NK-92 (cell line): ENCODE measurements around the gene DOP1A.
"Not testable (repeated sequence)": the region's sequence is repeated elsewhere in the genome, so short reads cannot be mapped to it uniquely, and the experiment has no call there.

Experiments
- DNase-seq: peaks from one replicate; lab custom pipeline; 2025; ENCODE audit not compliant: unreplicated experiment; lab: John Stamatoyannopoulos, UW

Gene DOP1A

DNA sequence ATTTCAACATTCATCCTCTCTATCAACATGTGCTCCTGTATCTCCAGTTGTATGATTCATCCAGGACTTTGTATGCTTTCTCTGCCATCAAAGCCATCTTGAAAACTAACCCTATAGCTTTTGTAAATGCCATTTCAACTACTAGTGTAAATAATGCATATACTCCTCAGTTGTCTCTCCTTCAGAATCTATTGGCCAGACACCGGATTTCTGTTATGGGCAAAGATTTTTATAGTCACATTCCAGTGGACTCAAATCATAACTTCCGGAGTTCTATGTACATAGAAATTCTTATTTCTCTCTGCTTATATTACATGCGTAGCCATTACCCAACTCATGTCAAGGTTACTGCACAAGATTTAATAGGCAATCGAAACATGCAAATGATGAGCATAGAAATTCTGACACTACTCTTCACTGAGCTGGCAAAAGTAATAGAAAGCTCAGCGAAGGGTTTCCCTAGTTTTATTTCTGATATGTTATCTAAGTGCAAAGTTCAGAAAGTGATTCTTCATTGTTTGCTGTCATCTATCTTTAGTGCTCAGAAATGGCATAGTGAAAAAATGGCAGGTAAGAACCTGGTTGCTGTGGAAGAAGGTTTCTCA lies 70.7 kb downstream of the DOP1A start:
- no peak for DNase-seq

DNA sequence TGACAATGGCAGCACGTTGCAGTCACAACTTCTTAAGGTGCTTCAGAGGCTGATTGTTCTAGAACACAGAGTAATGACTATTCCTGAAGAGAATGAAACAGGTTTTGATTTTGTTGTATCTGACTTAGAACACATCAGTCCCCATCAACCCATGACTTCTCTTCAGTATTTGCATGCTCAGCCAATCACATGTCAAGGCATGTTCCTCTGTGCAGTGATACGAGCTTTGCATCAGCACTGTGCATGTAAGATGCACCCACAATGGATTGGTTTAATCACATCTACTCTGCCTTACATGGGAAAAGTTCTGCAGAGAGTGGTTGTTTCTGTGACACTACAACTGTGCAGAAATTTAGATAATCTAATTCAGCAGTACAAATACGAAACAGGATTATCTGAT lies 71.3 kb downstream of the DOP1A start:
- no peak for DNase-seq

DNA sequence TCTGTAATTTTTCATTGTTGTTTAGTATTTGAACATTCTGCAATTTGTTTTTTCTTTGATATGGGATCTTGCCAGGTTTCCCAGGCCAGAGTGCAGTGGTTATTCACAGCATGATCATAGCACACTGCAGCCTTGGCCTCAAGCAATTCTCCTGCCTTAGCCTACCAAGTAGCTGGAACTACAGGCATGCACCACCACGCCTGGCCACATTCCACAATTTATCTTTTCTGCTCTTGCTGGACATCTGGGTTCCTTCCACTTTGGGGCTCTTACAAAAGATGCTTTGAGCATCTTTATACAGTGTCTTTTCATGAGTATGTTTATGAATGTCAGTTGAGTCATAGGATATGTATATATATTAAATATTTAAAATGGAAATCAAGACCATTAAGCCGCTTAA lies 83.6 kb downstream of the DOP1A start:
- no peak for DNase-seq

DNA sequence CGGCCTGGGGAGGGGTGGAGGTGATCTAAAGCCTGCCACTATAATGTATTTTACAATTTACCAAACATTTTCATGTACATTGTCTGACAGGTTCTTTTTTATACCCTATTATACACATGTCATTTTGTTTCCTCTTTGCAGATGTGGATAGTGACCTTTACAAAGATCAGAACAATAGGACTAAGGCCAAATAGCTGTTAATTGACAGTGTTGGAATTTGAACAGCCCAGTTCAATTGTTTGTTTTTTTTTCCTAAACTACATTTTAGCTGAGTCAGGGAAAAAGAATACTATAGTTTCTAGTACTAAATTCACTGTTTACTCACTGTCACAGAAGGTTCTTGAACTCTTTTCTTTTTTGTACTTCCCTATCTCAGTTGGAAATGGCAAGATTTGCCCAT lies 85.4 kb downstream of the DOP1A start:
- DNase-seq: no peak

DNA sequence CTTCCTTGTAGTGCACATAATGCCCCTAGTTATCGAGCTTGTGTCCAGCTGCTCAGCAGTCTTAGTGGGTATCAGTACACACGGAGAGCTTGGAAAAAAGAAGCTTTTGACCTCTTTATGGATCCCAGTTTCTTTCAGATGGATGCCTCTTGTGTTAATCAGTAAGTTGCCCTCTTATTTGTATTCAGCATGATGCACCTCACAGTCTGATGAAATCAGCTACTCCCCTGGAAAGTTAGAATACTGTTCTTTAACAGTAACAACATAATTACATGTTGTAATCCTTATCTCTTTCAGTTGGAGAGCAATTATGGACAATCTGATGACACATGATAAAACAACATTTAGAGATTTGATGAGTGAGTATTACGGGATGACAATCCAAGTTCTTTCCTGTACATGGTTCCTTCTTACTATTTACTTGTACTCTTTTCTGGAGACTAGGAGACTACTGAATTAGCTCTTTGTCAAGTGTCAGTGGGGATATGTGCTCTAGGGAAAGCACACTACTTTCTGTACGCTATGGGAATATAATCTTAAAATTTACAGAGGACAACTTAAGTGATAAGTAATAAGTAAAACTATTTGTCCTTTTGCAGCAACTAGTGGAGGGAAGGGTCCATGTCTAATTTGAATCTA lies 86.5 kb downstream of the DOP1A start:
- no peak for DNase-seq

DNA sequence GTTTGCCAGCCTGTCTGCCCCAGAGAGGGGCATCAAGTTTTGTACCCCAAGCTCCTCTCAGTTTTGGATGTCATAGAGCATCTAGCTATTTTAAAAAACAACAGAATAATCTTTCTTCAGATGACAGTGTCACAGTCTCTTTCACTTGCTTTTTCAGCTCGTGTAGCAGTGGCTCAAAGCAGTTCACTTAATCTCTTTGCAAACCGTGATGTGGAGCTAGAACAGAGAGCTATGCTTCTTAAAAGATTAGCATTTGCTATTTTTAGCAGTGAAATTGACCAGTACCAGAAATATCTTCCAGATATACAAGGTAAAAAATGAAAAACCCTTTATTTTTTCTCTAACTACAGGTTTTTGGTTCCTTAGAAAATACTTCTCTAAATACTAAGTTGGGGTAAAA lies 88.3 kb downstream of the DOP1A start:
- no peak for DNase-seq

DNA sequence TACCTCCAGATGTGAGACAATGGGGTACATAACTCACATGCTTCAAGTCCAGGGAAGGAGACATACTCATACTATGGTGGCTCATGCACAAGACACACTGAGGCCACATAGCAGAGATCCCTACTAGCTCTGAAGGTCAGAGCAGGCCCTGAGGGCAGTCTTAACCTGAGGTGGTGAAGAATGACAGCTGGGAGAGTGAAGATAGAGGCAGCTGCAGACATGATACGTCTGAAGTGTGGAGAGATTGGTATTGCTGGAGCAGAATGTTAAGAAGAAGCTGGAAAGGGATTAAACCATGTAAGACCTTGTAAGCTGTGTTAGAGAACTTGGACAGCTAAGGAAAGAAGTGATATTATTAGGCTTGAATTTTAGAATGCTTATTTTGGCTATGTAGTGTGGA lies 92.7 kb downstream of the DOP1A start:
- DNase-seq: no peak

DNA sequence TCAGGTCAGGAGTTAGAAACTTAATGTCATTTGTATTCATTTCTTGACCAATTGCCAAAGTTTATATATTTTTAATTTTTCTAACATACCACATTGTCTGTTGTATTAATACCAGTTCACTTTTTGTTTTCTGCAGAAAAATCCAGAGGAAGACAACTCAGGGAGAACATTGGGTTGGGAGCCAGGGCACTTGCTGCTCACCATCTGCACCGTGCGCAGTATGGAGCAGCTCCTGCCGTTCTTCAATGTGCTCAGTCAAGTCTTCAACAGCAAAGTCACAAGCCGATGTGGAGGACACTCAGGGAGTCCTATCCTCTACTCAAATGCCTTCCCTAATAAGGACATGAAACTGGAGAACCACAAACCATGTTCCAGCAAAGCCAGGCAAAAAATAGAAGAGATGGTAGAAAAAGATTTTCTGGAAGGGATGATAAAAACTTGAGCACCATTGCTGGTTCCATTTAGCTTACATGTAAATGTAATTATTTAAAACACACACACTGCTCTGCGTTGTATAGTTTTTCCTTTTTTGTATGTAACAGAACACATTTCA lies 100.3 kb downstream of the DOP1A start:
- no peak for DNase-seq

DNA sequence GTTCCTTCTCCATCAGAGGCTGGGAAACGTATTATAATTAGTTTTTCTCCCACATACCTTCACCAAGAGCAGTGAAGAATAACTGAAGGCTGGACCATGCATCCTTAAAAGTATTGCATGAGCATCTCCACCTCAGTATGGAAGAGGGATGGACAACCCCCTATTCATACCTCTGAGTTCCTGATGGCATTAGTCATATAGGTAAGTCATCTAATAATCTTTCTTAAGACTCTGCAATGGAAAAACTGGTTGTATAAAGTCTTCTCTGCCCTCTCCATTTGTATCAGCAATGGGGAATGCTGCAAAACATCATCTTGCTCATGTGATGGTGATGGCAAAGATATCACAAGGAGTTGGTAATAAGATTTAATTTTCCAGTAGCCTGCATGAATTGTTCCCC lies 101.1 kb downstream of the DOP1A start:
- no peak for DNase-seq

DNA sequence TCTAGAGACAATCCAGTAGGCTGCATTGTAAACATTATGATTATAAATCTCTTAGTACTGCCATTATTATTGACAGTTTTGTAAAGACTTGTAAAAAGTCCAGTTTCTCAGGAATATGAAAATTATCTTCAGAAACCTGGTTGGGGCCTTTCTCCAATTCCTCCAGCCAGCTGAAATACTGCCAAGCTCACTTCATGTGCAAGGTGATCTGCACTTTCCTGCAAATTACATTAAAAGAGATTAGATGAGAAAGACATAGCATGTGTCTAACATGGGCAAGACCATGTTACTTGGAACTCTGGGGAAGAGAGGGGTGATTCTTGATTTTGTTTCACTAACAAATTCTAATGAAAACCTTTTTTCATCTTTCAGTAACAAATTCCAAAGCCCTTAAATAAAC lies 101.6 kb downstream of the DOP1A start:
- no peak for DNase-seq

DNA sequence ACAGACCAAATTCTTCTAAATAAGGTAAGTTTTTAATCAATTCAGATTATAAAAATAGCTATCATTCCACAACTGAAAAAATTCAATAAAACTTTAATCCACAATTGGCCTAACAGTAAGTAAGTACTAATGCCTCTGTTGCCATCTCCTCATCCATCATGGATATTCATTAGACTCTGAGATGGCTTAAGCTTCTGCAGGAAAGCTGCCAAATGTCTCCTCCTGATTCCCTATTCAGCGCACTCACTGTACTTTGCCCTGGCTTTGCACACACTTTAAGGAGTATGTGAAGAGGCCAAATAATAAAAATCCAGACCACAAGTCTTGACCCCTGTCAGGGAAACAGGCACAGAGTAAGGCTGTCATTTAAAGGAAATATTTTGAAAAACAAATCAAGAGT lies 102.0 kb downstream of the DOP1A start:
- DNase-seq: no peak

DNA sequence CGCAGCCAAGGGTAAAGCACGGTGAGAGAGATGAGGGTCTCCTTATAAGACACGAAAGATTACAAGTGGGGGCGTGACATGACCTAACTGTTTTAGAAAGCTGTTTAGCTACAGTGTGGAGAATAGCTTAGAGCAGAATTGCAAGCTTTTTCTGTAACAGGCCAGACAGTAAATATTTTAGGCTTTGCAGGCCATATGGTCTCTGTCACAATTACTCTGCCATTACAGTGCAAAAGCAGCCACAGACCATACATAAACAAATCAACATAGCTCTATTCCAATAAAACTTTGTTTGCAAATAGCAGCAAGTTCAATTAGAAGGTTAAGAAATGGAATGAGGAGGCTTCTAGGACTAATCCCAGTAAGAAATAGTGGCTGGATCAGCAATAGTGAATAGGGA lies 108.8 kb downstream of the DOP1A start:
- DNase-seq: no peak

DNA sequence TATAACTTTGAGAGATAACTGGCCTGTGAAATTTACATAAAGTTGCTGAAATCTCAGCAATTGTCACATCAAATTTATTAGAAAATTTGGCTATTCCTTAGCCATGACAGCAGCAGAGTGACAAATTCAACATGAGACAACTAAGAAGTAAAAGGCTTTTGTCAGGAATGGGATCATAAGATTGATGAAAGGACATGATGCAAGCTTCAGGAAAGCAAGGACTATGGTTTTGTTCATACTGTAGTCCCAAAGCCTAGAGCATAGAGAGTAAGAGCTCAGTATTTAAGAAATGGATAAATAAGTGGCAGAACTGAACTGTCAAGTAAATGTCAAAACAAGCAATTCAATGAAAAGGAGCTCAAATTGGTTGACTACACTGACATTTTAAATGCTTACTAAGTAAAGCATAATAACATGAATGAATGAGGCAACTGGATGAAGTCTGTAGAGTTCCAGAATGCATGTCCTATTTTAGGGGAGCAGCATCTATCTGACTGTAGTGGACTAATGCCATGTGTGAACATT lies 113.0 kb downstream of the DOP1A start:
- DNase-seq: no peak

DNA sequence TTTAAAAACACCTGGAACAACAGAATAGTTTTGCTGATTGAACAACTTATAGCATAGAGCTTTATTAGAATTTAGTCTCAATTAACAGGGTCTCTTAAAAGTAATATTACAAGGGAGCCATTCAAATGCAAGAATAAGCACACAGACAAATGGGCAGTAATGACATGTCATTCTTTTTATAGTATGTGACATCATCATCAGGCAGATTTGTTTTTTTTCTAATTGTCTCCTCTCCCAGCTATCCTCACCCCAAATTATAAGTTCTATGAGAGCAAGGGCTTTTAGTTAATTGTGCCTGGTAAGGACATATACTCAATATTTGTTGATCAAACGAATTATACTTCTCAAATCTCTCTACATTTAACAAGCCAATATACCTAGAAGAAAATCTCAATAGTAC lies 114.6 kb downstream of the DOP1A start:
- DNase-seq: no peak

DNA sequence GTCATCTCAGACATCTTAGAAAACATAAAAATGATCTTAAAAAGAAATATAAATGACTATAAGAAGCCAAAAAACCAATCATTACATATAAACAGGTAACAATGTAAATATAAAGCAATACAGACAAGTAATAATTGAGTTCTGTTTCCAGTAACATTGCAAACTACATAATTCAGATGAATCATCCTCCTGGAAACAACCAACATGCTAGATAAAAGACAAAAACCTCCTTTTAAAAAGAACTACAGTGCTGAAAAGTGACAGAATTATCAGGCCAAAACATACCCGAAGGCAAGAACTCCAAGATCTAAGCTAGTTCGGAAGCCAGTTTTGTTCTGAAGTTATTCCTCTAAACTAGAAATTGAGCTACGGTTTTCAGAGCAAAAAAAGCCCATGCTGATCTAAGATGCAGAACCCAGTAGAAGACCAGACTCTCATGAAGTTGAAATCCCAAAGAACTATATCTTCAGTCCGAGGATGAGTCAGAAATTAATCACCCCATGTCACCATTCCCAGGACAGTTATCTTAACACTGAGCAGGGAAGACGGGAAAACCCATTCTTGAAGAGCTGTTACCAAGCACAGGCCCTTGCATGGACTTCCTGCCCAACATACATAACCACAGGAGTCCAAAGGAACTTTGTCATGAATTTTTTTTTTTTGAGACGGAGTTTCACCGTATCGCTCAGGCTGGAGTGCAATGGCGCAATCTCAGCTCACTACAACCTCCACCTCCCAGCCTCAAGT lies 115.8 kb downstream of the DOP1A start:
- no peak for DNase-seq

DNA sequence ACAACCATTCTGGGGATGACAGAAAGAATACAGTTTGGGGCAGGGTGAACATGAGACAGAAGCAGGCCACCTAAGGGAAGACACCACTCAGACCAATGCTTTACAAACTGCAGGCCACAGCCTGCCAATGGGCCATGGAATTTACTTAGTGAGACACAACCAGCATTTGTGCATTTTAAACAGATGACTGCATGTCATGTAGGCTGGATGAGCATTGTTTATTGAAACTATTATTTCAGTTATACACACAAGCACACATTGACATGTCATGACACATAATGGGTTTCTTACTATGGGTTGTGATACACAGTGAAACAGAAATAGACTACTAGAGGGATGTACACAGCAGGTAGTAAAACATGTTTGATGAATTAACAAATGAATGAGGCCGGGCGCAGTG lies 117.6 kb downstream of the DOP1A start:
- DNase-seq: no peak

DNA sequence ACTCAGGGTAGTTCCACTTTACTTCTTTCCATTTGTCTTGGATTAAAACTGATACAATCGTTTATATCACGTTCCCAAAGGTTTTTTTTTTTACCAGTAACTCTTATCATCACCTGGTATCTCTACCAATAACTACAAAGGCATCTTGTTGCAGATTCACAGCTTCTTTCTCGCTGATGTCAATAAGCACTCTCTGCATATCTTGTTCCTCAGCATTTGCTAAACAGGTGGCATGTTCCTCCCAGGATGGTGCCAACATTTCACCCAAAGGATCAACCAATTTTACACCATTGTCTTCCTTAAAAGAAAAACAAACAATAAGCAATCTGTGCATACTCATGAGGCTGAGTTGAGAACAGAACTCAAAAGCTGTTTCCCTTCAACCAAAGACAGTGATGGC lies 121.0 kb downstream of the DOP1A start:
- no peak for DNase-seq

DNA sequence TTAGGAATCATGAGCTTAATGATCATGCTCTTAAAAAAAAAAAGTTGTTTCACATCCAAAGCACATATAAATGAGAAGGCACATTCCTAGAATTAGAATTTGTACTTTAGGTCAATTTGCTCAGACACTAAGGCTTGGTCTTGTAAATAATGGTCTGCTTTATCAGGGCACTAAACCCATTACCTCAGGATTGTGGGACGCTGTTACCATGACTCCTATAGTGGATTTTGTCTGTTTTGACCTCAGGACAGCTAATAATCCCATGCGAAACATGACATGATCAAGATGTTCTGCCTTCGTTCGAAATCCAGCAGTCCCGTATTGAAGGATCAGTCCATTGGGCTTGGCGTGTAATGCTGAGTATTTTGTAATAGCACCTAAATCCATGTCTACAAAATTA lies 123.2 kb downstream of the DOP1A start:
- no peak for DNase-seq

DNA sequence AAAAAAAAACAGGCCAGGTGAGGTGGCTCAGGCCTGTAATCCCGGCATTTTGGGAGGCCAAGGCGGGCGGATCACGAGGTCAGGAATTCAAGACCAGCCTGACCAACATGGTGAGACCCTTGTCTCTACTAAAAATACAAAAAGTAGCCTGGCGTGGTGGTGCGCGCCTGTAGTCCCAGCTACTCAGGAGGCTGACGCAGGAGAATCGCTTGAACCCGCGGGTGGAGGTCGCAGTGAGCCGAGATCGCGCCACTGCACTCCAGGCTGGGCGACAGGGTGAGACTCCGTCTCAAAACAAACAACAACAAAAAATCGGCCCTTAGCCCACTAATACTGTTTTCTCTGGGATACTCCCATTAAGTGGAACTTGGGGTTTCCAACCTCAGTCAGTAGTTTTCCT lies 124.5 kb downstream of the DOP1A start:
- not testable (repeated sequence) for DNase-seq

DNA sequence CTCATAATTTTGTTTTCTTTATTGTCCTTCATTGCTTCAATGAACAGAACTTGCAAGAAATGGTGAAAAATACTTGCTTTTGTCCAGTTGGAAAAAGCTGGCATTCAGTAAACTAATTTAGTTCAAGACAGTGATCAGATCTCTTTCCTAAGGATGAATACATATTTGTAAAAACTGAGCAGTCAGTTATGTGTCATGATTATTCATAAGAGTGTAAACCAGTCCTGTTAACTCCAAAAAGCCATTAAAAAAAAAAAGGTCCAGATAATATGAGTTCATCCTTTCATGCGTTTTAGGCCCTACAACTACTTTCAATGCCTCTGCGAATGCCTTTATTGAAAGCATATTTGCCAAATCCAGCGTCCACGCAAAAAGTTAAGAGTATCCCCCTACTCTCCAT lies 125.0 kb downstream of the DOP1A start:
- no peak for DNase-seq

DNA sequence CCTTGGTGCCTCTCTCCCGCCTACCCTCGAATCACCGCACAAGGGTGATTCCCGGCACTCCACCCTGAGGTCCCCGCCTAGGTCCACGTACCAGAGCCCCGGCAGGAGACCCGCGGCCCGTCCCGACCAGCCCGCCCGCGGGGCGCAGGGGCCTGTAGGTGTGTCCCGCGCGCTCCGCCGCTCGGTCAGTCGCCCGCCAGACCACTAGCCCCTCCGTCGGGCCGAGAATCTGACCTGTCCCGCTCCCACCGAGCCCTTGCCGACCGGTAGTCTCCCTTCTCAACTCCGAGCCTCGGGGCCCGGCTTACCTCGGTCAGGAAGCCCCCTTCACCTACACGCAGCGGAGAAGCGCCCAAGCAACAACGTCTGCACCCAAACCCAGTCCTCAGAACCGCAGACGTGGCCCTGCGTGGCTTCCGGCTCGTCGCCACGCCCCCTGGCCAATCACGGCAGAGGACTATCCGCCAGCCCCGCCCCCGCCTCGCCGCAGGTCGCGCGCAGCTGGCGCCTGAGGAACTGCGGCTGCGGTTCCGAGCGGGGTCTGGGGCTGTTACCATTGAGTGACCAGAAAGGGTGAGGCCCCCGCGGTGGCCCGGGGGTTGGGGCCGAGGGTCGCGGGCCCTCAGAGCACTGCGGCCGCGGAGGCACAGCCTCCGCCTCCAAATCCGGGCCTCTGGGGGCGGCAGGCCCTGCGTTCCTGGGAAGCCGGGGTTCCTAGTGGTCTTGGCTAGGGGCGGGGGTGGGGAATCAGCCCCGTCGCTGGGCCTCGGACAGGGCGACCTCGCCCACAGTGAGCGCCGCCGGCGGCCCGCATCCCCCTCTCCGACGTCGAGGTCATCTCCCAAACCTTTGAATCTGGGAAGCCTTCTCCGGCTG lies 125.6 kb downstream of the DOP1A start, which contains the start of the genes PGM3 and RWDD2A:
TSS of gene PGM3 (minus strand) at position 395 of the 876 bp plus-strand sequence. CDS start 2,253 bp downstream, outside the sequence.
TSS of gene RWDD2A (plus strand) at position 487 of the 876 bp plus-strand sequence. CDS start 1,095 bp downstream, outside the sequence.
- DNase-seq: no peak
